IMR-90 (cell line): ENCODE measurements around the gene ASS1. TPM values are rescaled to one million over a fixed set of nuclear protein-coding genes. Genes with fewer than 3 reads are reported as not detected.

Source experiments
- ATAC-seq: fragments of 200-7000 bp; cut with Tn5 transposase; 2 replicates; pipeline ENCODE4 v1.9.1; 2020; ENCODE audit warnings: low read depth, mild to moderate bottlenecking, moderate library complexity
- BruUV-seq: library from RNA; stranded (reverse); fragments of 400-500 nt; replicated peaks from 2 replicates; lab custom pipeline; 2021; lab: Mats Ljungman, UMichigan
- CTCF ChIA-PET: fragments of 300-600 bp; formaldehyde crosslinking; extraction: SDS; loops from one replicate; lab custom pipeline; 2021; ENCODE audit warnings: antibody characterized with exemption; lab: Yijun Ruan, JAX
- POLR2A ChIA-PET: fragments of 300-600 bp; sonication (Branson Sonifier 250); formaldehyde crosslinking; loops from one replicate; lab custom pipeline; 2022; ENCODE audit warnings: antibody characterized with exemption; ENCODE audit not compliant: unreplicated experiment; lab: Charles Lee
- DNase-seq: peaks from one replicate; pipeline ENCODE4 v3.0.0; 2013
- H2AFZ ChIP-seq: replicated peaks from 2 replicates; pipeline ENCODE3; 2013; ENCODE audit warnings: low read length, mild to moderate bottlenecking; ENCODE audit not compliant: poor library complexity
- H2AK5ac ChIP-seq: 2 replicates; pipeline ENCODE4 v1.6.1; 2013; ENCODE audit warnings: low read depth, low read length, inconsistent platforms
- H2AK9ac ChIP-seq: replicated peaks from 2 replicates; pipeline ENCODE3; 2013; ENCODE audit warnings: mild to moderate bottlenecking, low read depth, low read length, moderate library complexity; ENCODE audit not compliant: poor library complexity
- H2BK120ac ChIP-seq: 2 replicates; pipeline ENCODE4 v1.6.1; 2013; ENCODE audit warnings: low read depth, low read length, inconsistent platforms
- H2BK15ac ChIP-seq: 3 replicates; pipeline ENCODE4 v1.6.1; 2013; ENCODE audit warnings: low read depth, low read length, inconsistent platforms
- H2BK20ac ChIP-seq: 2 replicates; pipeline ENCODE4 v1.6.1; 2013; ENCODE audit warnings: low read depth, mild to moderate bottlenecking, inconsistent platforms, low read length, moderate library complexity
- H2BK5ac ChIP-seq: 2 replicates; pipeline ENCODE4 v1.6.1; 2013; ENCODE audit warnings: mild to moderate bottlenecking, low read depth, low read length, inconsistent platforms; ENCODE audit not compliant: poor library complexity, severe bottlenecking
- H3K14ac ChIP-seq: replicated peaks from 2 replicates; pipeline ENCODE4 v1.6.1; 2013; ENCODE audit warnings: low read depth, low read length, inconsistent platforms
- H3K18ac ChIP-seq: 2 replicates; pipeline ENCODE4 v1.6.1; 2013; ENCODE audit warnings: low read depth, low read length, control low read depth
- H3K23ac ChIP-seq: 2 replicates; pipeline ENCODE4 v1.6.1; 2013; ENCODE audit warnings: low read depth, low read length, inconsistent platforms
- H3K27ac ChIP-seq: 2 replicates; pipeline ENCODE4 v1.5.1; 2013; ENCODE audit warnings: mild to moderate bottlenecking, control low read depth, low read length; ENCODE audit not compliant: insufficient read depth
- H3K27me3 ChIP-seq: 2 replicates; pipeline ENCODE4 v1.6.1; 2013; ENCODE audit warnings: low read length; ENCODE audit not compliant: control insufficient read depth, insufficient read depth
- H3K36me3 ChIP-seq: 2 replicates; pipeline ENCODE4 v1.6.1; 2013; ENCODE audit warnings: low read length, mixed read lengths; ENCODE audit not compliant: control insufficient read depth, insufficient read depth
- H3K4ac ChIP-seq: 2 replicates; pipeline ENCODE4 v1.6.1; 2013; ENCODE audit warnings: low read depth, low read length, inconsistent platforms
- H3K4me1 ChIP-seq: 2 replicates; pipeline ENCODE4 v1.6.1; 2013; ENCODE audit warnings: low read length, mixed read lengths; ENCODE audit not compliant: control insufficient read depth, insufficient read depth
- H3K4me2 ChIP-seq: 2 replicates; pipeline ENCODE4 v1.6.1; 2013; ENCODE audit warnings: low read depth, mild to moderate bottlenecking, control low read depth, low read length, moderate library complexity
- H3K4me3 ChIP-seq: 2 replicates; pipeline ENCODE4 v1.5.1; 2013; ENCODE audit warnings: low read depth, mild to moderate bottlenecking, control low read depth, low read length, moderate library complexity; ENCODE audit not compliant: insufficient read depth
- H3K56ac ChIP-seq: 2 replicates; pipeline ENCODE4 v1.6.1; 2013; ENCODE audit warnings: low read length, inconsistent platforms; ENCODE audit not compliant: insufficient read depth; ENCODE audit errors: extremely low read depth
- H3K79me1 ChIP-seq, 2 experiments: 2 replicates each; pipeline ENCODE4 v1.6.1; 2013; ENCODE audit warnings: low read length in 2 of 2, inconsistent platforms in 1 of 2, low read depth in 1 of 2
- H3K9ac ChIP-seq: 2 replicates; pipeline ENCODE4 v1.6.1; 2013; ENCODE audit warnings: low read depth, low read length, control low read depth
- H3K9me1 ChIP-seq: 2 replicates; pipeline ENCODE4 v1.6.1; 2013; ENCODE audit warnings: low read length, inconsistent platforms; ENCODE audit not compliant: insufficient read depth
- H3K9me3 ChIP-seq: 2 replicates; pipeline ENCODE4 v1.6.1; 2013; ENCODE audit warnings: low read length; ENCODE audit not compliant: control insufficient read depth, insufficient read depth
- H4K20me1 ChIP-seq: 2 replicates; pipeline ENCODE4 v1.6.1; 2013; ENCODE audit warnings: low read length, inconsistent platforms; ENCODE audit not compliant: insufficient read depth
- H4K5ac ChIP-seq: 2 replicates; pipeline ENCODE4 v1.6.1; 2013; ENCODE audit warnings: mild to moderate bottlenecking, low read depth, low read length, control low read depth
- H4K8ac ChIP-seq, 2 experiments: 2 replicates each; pipeline ENCODE4 v1.6.1; 2013; ENCODE audit warnings: low read depth in 2 of 2, low read length in 2 of 2, control low read depth in 1 of 2, inconsistent platforms in 1 of 2
- H4K91ac ChIP-seq: 2 replicates; pipeline ENCODE4 v1.6.1; 2013; ENCODE audit warnings: low read depth, low read length, inconsistent platforms; ENCODE audit not compliant: insufficient read depth
- BHLHE40 ChIP-seq: fragments of 150-350 bp; IDR thresholded peaks from 2 replicates; pipeline ENCODE4 v1.6.1; 2016; ENCODE audit warnings: mild to moderate bottlenecking, low read depth, low read length
- MXI1 ChIP-seq: IDR thresholded peaks from 2 replicates; pipeline ENCODE4 v1.6.1; 2012; ENCODE audit warnings: low read depth, mild to moderate bottlenecking, low read length, moderate library complexity, borderline replicate concordance
- WGBS, 2 experiments: methylation state at CpG; one replicate each; pipeline versions ENCODE4 v1.1.5 to v1.1.7; 2013; ENCODE audit warnings: missing lambda C conversion rate in 2 of 2; ENCODE audit not compliant: insufficient read length in 1 of 2; ENCODE audit errors: extremely low coverage in 2 of 2; 5-methylcytosine and 5-hydroxymethylcytosine counted together
- dilution Hi-C: fragments of 300-500 bp; cut with HindIII; formaldehyde crosslinking; loops from one replicate; pipeline ENCODE4 v1.14.3; 2018; ENCODE audit warnings: low sequenced_read_pairs; ENCODE audit not compliant: unreplicated experiment
- in situ Hi-C: fragments of 300-500 bp; cut with MboI; formaldehyde crosslinking; loops from 3 replicates; pipeline ENCODE4 v1.14.3; 2019; ENCODE audit warnings: low sequenced_read_pairs, inconsistent platforms, mixed read lengths
- intact Hi-C: fragments of 100-400 bp; cut with micrococcal nuclease; formaldehyde crosslinking; loops from 2 replicates; pipeline ENCODE4 v1.10.0; 2022
- polyA plus RNA-seq, 3 experiments: library from polyadenylated mRNA; depleted of rRNA; stranded (reverse); fragments of >200 nt; gene quantifications; 2 replicates each; pipeline ENCODE4 v1.2.3, GENCODE V29; 2012; ENCODE audit warnings: low replicate concordance in 1 of 3
- total RNA-seq: library from RNA; depleted of rRNA; stranded (reverse); fragments of >200 nt; gene quantifications from 2 replicates; pipeline ENCODE4 v1.2.3, GENCODE V29; 2012

ASS1 gene
- total and polyA plus RNA-seq, 2 of the 4 experiments (the other 2 are of a cell fraction): 39.6 to 41.9 TPM

DNA sequence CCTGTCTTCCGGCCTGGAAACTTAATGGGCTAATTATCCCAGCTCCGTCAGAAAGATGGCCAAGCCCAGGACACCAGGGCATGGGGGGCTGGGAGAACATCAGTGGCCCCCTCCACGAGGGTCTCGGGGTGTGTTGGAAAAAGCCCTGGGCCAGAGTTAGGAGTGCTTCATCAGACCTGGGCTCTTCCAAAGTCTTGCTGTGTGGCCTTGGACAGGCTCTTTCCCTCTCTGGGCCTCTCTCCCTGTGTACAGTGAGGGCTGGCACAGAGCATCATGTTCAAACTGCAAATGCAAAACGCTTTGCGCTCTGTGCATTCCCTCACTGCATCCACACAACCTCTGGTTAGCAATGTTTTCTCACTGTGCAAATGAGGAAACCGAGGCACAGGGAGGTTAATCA, 48.3 kb downstream of the ASS1 start:
- H2BK5ac ChIP-seq: no peak overlapping the region
- H3K4me1 ChIP-seq: no peaks in the 10 kb centered on the region
- no peak overlapping the region for H4K91ac ChIP-seq
- no peak overlapping the region for H3K18ac ChIP-seq
- H4K5ac ChIP-seq: no peak overlapping the region
- H4K8ac ChIP-seq: no peak overlapping the region
- no peak overlapping the region for H3K14ac ChIP-seq
- H3K27ac ChIP-seq: no peak overlapping the region
- 40% methylated on average over 1 of the region's 7 CpGs; no CpG with 5 or more reads in 1 of the 2 experiments for WGBS, 2 experiments
- dilution Hi-C loops: no loop called here
- H3K9me3 ChIP-seq: peaks cover 10% of the 10 kb centered on the region
- intact Hi-C loops: no loop called here
- no peak for DNase-seq
- no peak overlapping the region for H2BK120ac ChIP-seq
- H3K9me1 ChIP-seq: no peaks in the 10 kb centered on the region
- H3K4me3 ChIP-seq: no peak overlapping the region
- no peak overlapping the region for H3K9ac ChIP-seq
- ATAC-seq: no peak
- H3K4me2 ChIP-seq: no peak overlapping the region
- no peak overlapping the region for H3K4ac ChIP-seq
- H3K27me3 ChIP-seq: peaks cover 6% of the 10 kb centered on the region
- H4K20me1 ChIP-seq: no peaks in the 10 kb centered on the region
- TF ChIP-seq MXI1 (no peak), BHLHE40 (no peak)
- H2AFZ ChIP-seq: no peak overlapping the region
- ChIA-PET CTCF (no interaction called here), POLR2A (no interaction called here)
- in situ Hi-C loops: no loop called here
- H2BK20ac ChIP-seq: no peak overlapping the region
- no peak overlapping the region for H2AK9ac ChIP-seq
- H3K36me3 ChIP-seq: peaks cover 8% of the 10 kb centered on the region; the same call in 1 of the 2 replicates
- H3K23ac ChIP-seq: no peak overlapping the region
- no peaks in the 10 kb centered on the region for H3K79me1 ChIP-seq
- no TSS peak for BruUV-seq
- H2AK5ac ChIP-seq: no peak overlapping the region
- no peak overlapping the region for H2BK15ac ChIP-seq
- H3K56ac ChIP-seq: no peak overlapping the region
